Measurements from ENCODE around the gene WSCD1.

GRCh38 chr17:6168296-6168695 is 98.1 kb downstream of the WSCD1 start:
- TF ChIP-seq CTCF (IDR thresholded peaks at IDR 0.05) (no peak), POLR2A (IDR thresholded peaks at IDR 0.05) (no peak), EP300 (IDR thresholded peaks at IDR 0.05) (no peak)
